Ishikawa (cell line): Measurements from ENCODE around the gene COMMD1.

ENCODE experiments used
- EP300 ChIP-seq: IDR thresholded peaks from 2 replicates; pipeline ENCODE4 v1.6.1; 2012; ENCODE audit warnings: borderline replicate concordance
- NFIC ChIP-seq: IDR thresholded peaks from 2 replicates; pipeline ENCODE4 v1.6.1; 2012

DNA sequence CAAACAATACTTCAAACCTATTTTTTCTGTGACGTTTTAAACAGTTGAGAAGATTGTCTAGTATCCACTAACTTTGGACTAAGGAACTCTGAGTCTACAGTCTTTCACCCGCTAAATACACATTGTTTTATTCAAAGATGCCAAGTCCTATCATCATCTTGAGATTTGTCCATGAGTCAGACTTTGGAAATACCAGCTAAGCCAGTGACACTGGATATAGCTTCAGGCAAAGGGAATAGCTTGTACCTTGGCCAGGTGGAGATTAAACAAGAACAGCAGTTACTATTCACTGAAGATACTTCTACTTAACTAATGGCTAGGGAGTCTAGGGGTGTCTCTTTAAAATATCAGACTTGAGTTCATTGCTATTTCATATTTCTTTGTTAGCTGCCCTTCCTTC is 137.5 kb downstream of the COMMD1 start:
- TF ChIP-seq NFIC (no peak), EP300 (no peak)
